ENCODE data around the gene C1orf50.

Gene C1orf50

DNA sequence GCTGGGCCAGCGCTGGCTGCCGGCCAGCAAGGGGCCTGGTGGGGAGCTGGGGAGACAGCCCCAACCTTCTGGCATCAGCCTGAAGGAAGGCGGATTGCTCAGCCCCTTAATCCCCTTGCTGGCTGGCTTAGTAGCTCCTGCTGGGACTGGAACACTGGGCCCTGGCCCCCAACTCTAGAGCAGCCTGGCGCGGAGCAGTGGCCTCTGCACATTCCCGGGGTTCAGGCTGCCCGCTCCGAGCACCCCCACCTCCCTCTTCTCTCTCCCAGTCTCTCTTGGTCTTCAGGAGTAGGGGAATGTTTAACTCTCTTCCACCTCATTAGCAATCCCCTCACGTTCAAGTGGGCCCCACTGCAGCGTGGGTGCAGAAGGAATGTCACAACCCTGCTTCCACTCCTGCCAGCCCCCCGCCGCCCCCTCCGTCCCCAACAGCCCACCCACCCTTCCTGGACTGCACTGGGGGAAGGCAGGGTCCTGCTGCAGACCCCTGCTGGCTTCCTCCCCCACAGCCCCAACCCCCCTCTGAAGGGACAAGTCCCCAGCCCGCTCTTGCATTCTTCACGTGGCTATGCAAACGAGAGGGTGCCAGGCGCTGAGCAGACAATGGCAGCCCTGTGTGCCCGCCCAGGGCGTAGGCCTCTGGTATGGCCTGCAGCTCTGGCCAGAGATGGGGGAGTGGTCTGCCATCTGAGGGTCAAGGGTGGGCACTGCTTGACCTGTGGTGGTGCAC lies 26.0 kb upstream of the C1orf50 start (continued):
- no peak for TF ChIP-seq TOX (CRISPR knock-in tag; IDR thresholded peaks at IDR 0.05; ENCODE audit: borderline replicate concordance)

GRCh38 chr1:42741706-42742105 lies 25.3 kb upstream of the C1orf50 start:
- no peak for TF ChIP-seq ISL1 (CRISPR knock-in tag; IDR thresholded peaks at IDR 0.05)
- TF ChIP-seq ZFP30 (CRISPR knock-in tag; IDR thresholded peaks at IDR 0.05) = no peak
- no peak for TF ChIP-seq PATZ1 (CRISPR knock-in tag; IDR thresholded peaks at IDR 0.05; ENCODE audit: borderline replicate concordance)
- TF ChIP-seq, protein P1, sequence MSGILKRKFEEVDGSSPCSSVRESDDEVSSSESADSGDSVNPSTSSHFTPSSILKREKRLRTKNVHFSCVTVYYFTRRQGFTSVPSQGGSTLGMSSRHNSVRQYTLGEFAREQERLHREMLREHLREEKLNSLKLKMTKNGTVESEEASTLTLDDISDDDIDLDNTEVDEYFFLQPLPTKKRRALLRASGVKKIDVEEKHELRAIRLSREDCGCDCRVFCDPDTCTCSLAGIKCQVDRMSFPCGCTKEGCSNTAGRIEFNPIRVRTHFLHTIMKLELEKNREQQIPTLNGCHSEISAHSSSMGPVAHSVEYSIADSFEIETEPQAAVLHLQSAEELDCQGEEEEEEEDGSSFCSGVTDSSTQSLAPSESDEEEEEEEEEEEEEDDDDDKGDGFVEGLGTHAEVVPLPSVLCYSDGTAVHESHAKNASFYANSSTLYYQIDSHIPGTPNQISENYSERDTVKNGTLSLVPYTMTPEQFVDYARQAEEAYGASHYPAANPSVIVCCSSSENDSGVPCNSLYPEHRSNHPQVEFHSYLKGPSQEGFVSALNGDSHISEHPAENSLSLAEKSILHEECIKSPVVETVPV (CRISPR knock-in tag; IDR thresholded peaks at IDR 0.05) = no peak
- TF ChIP-seq GLIS3 (CRISPR knock-in tag; IDR thresholded peaks at IDR 0.05) = no peak
- no peak for TF ChIP-seq CSDC2 (CRISPR knock-in tag; IDR thresholded peaks at IDR 0.05)
- no peak for TF ChIP-seq TCF4 (CRISPR knock-in tag; IDR thresholded peaks at IDR 0.05; ENCODE audit: borderline replicate concordance)
- no peak for TF ChIP-seq ESRRG (CRISPR knock-in tag; IDR thresholded peaks at IDR 0.05)
- no peak for TF ChIP-seq BACH2 (CRISPR knock-in tag; IDR thresholded peaks at IDR 0.05; ENCODE audit: borderline replicate concordance)
- no peak for TF ChIP-seq CREB5 (CRISPR knock-in tag; IDR thresholded peaks at IDR 0.05; ENCODE audit: low read depth)
- ATAC-seq = no peak

GRCh38 chr1:42742141-42742540 lies 24.9 kb upstream of the C1orf50 start:
- ATAC-seq = no peak
- TF ChIP-seq ZNF70 (CRISPR knock-in tag; IDR thresholded peaks at IDR 0.05) (no peak), ZFP3 (CRISPR knock-in tag; IDR thresholded peaks at IDR 0.05) (no peak), ISL1 (CRISPR knock-in tag; IDR thresholded peaks at IDR 0.05) (no peak), PPARA (CRISPR knock-in tag; IDR thresholded peaks at IDR 0.05; ENCODE audit: borderline replicate concordance) (no peak), ZFP30 (CRISPR knock-in tag; IDR thresholded peaks at IDR 0.05) (no peak), BACH2 (CRISPR knock-in tag; IDR thresholded peaks at IDR 0.05; ENCODE audit: borderline replicate concordance) (no peak), CREB5 (CRISPR knock-in tag; IDR thresholded peaks at IDR 0.05; ENCODE audit: low read depth) (no peak)
- TF ChIP-seq, protein P1 (CRISPR knock-in tag; IDR thresholded peaks at IDR 0.05) = no peak

DNA sequence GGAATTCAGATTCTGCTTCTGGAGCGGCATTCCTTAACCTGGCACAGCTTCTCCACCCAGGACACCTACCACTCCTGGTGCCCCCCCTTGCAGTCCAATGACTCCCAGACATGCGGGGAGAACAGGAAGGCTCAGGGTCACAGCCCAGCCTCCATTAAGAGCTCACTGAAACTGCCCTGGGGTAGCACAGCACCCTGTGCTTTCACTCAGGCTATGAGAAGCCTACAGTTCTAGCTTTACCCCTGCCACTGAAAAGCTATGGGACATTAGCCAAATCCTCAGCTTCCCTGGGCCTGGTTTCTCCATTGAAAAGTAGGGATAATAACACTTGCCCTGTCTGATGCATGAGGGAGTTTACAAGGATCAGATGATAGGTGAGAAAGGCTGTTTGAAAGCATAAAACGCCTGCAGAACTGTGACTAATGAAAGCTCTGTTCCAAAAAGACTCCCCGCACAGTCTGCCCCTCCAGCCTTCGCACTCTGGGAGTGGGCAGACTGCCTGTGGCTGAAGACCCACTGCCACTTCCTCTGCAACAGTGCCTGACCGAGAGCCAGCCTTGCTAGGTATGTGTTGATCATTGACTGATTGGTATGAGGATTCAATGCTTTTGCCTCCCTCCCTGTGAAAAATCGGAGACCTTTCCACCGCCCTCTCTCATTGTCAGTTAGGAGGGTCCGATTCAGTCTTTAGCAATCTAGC lies 24.3 kb upstream of the C1orf50 start:
- no peak for ATAC-seq
- no peak for TF ChIP-seq ZFP30 (CRISPR knock-in tag; IDR thresholded peaks at IDR 0.05)
- no peak for TF ChIP-seq ESRRG (CRISPR knock-in tag; IDR thresholded peaks at IDR 0.05)
- no peak for TF ChIP-seq RARB (CRISPR knock-in tag; IDR thresholded peaks at IDR 0.05)
- no peak for TF ChIP-seq CREB5 (CRISPR knock-in tag; IDR thresholded peaks at IDR 0.05; ENCODE audit: low read depth)
- no peak for TF ChIP-seq ZC3H10 (CRISPR knock-in tag; IDR thresholded peaks at IDR 0.05)
- TF ChIP-seq, protein P1 (CRISPR knock-in tag; IDR thresholded peaks at IDR 0.05) = no peak
- TF ChIP-seq OSR1 (CRISPR knock-in tag; IDR thresholded peaks at IDR 0.05) = no peak
- no peak for TF ChIP-seq TCF4 (CRISPR knock-in tag; IDR thresholded peaks at IDR 0.05; ENCODE audit: borderline replicate concordance)
- no peak for TF ChIP-seq CSDC2 (CRISPR knock-in tag; IDR thresholded peaks at IDR 0.05)
- no peak for TF ChIP-seq BACH2 (CRISPR knock-in tag; IDR thresholded peaks at IDR 0.05; ENCODE audit: borderline replicate concordance)
- TF ChIP-seq ZFP3 (CRISPR knock-in tag; IDR thresholded peaks at IDR 0.05) = no peak
- TF ChIP-seq, protein P2, sequence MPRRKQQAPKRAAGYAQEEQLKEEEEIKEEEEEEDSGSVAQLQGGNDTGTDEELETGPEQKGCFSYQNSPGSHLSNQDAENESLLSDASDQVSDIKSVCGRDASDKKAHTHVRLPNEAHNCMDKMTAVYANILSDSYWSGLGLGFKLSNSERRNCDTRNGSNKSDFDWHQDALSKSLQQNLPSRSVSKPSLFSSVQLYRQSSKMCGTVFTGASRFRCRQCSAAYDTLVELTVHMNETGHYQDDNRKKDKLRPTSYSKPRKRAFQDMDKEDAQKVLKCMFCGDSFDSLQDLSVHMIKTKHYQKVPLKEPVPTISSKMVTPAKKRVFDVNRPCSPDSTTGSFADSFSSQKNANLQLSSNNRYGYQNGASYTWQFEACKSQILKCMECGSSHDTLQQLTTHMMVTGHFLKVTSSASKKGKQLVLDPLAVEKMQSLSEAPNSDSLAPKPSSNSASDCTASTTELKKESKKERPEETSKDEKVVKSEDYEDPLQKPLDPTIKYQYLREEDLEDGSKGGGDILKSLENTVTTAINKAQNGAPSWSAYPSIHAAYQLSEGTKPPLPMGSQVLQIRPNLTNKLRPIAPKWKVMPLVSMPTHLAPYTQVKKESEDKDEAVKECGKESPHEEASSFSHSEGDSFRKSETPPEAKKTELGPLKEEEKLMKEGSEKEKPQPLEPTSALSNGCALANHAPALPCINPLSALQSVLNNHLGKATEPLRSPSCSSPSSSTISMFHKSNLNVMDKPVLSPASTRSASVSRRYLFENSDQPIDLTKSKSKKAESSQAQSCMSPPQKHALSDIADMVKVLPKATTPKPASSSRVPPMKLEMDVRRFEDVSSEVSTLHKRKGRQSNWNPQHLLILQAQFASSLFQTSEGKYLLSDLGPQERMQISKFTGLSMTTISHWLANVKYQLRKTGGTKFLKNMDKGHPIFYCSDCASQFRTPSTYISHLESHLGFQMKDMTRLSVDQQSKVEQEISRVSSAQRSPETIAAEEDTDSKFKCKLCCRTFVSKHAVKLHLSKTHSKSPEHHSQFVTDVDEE (CRISPR knock-in tag; IDR thresholded peaks at IDR 0.05) = no peak
- no peak for TF ChIP-seq TOX (CRISPR knock-in tag; IDR thresholded peaks at IDR 0.05; ENCODE audit: borderline replicate concordance)
- no peak for TF ChIP-seq PPARA (CRISPR knock-in tag; IDR thresholded peaks at IDR 0.05; ENCODE audit: borderline replicate concordance)
